ENCODE measurements around the gene ROBO2.

Gene ROBO2

GRCh38 chr3:77296527-77296926, 256.6 kb downstream of the ROBO2 start:
- H2AFZ ChIP-seq: no peak overlapping the region
- H3K9me3 ChIP-seq (ENCODE audit: control insufficient read depth, low read length): no peaks in the 10 kb centered on the region
- no peak overlapping the region for H3K27ac ChIP-seq
- no peak overlapping the region for H3K4me3 ChIP-seq (ENCODE audit: low read depth, low read length)
- no peak overlapping the region for H3K9ac ChIP-seq
- no peaks in the 10 kb centered on the region for H3K4me1 ChIP-seq
- TF ChIP-seq, protein P1, sequence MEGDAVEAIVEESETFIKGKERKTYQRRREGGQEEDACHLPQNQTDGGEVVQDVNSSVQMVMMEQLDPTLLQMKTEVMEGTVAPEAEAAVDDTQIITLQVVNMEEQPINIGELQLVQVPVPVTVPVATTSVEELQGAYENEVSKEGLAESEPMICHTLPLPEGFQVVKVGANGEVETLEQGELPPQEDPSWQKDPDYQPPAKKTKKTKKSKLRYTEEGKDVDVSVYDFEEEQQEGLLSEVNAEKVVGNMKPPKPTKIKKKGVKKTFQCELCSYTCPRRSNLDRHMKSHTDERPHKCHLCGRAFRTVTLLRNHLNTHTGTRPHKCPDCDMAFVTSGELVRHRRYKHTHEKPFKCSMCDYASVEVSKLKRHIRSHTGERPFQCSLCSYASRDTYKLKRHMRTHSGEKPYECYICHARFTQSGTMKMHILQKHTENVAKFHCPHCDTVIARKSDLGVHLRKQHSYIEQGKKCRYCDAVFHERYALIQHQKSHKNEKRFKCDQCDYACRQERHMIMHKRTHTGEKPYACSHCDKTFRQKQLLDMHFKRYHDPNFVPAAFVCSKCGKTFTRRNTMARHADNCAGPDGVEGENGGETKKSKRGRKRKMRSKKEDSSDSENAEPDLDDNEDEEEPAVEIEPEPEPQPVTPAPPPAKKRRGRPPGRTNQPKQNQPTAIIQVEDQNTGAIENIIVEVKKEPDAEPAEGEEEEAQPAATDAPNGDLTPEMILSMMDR (IDR thresholded peaks at IDR 0.05): no peak
- H3K4me2 ChIP-seq (ENCODE audit: low read length): no peak overlapping the region
- H3K27me3 ChIP-seq (ENCODE audit: control insufficient read depth, insufficient read depth, low read length): no peaks in the 10 kb centered on the region
- H3K36me3 ChIP-seq (ENCODE audit: control insufficient read depth, insufficient read depth, low read length): no peaks in the 10 kb centered on the region
- H3K79me2 ChIP-seq: no peaks in the 10 kb centered on the region

- Histone ChIP-seq H2AFZ (no peak overlapping the region), H3K9ac (no peak overlapping the region), H3K79me2 (no peaks in the 10 kb centered on the region), H3K27ac (no peak overlapping the region), H3K9me3 (ENCODE audit: control insufficient read depth, low read length) (no peaks in the 10 kb centered on the region), H3K4me3 (ENCODE audit: low read depth, low read length) (no peak overlapping the region), H3K4me2 (ENCODE audit: low read length) (no peak overlapping the region), H3K27me3 (ENCODE audit: control insufficient read depth, insufficient read depth, low read length) (no peaks in the 10 kb centered on the region), H3K36me3 (ENCODE audit: control insufficient read depth, insufficient read depth, low read length) (no peaks in the 10 kb centered on the region), H3K4me1 (no peaks in the 10 kb centered on the region)
- TF ChIP-seq, protein P1 (IDR thresholded peaks at IDR 0.05): no peak
These were observed 258.5 kb downstream of the ROBO2 start for GRCh38 chr3:77298417-77298816.

DNA sequence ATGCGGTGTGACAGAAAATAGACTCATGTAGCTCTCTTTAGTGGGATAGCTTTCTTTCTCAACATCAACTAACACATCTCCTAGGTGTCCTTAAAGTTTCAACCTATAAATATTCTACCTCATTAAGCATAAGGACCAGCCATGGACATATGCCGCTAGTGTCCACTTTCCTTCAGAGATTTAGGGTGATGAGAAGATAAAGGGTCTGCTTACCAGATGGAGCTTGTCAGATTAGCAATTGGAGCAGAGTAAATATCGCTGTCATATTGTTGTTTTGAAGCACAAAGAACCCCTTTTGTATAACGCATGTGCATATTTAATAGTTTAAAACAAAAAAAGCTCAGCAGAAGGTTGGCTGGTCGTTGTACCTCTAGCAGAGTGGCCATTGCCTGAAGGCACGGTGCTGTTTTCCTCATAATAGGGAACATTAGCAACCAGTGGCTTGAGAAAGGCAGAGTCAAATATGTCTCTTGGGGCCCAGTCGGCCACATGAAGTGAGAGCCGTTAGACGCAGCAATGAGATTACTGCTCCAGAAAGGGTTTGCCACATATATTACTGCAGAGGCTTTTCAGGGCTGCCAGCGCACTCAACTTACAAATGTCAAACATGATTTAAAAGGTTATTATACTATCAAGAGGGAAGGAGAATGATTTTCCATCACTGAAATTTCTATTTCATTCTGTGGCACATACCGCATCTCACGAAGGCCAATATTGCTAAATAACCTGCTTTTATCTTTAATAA, 264.2 kb downstream of the ROBO2 start:
- no peak overlapping the region for H3K4me3 ChIP-seq (ENCODE audit: low read depth, low read length)
- TF ChIP-seq, protein P1 (IDR thresholded peaks at IDR 0.05): no peak
- no peaks in the 10 kb centered on the region for H3K36me3 ChIP-seq (ENCODE audit: control insufficient read depth, insufficient read depth, low read length)
- no peaks in the 10 kb centered on the region for H3K4me1 ChIP-seq
- H3K9ac ChIP-seq: no peak overlapping the region
- H3K27me3 ChIP-seq (ENCODE audit: control insufficient read depth, insufficient read depth, low read length): no peaks in the 10 kb centered on the region
- H3K27ac ChIP-seq: no peak overlapping the region
- H3K4me2 ChIP-seq (ENCODE audit: low read length): no peak overlapping the region
- H2AFZ ChIP-seq: no peak overlapping the region
- no peaks in the 10 kb centered on the region for H3K79me2 ChIP-seq
- H3K9me3 ChIP-seq (ENCODE audit: control insufficient read depth, low read length): no peaks in the 10 kb centered on the region

DNA sequence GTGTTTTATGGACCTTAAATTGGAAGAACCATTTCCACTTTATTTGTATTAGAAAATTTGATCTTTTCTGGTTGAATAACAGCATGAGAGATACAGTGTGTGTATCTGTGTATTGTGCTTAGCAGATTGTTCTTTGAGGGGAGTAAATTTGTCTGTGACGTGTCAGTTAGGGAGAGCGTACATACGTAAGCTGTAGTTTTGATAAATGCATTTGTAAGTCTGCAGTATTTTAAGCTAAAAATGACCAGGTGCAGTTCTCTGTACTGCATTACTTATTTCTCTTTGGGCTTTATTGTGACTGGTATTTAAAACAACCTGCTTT, 264.8 kb downstream of the ROBO2 start:
- Histone ChIP-seq H3K4me3 (ENCODE audit: low read depth, low read length) (no peak overlapping the region), H3K36me3 (ENCODE audit: control insufficient read depth, insufficient read depth, low read length) (no peaks in the 10 kb centered on the region), H3K4me1 (no peaks in the 10 kb centered on the region), H3K27me3 (ENCODE audit: control insufficient read depth, insufficient read depth, low read length) (no peaks in the 10 kb centered on the region), H3K4me2 (ENCODE audit: low read length) (no peak overlapping the region), H2AFZ (no peak overlapping the region), H3K9ac (no peak overlapping the region), H3K9me3 (ENCODE audit: control insufficient read depth, low read length) (no peaks in the 10 kb centered on the region), H3K79me2 (no peaks in the 10 kb centered on the region), H3K27ac (no peak overlapping the region)
- TF ChIP-seq, protein P1 (IDR thresholded peaks at IDR 0.05): no peak

DNA sequence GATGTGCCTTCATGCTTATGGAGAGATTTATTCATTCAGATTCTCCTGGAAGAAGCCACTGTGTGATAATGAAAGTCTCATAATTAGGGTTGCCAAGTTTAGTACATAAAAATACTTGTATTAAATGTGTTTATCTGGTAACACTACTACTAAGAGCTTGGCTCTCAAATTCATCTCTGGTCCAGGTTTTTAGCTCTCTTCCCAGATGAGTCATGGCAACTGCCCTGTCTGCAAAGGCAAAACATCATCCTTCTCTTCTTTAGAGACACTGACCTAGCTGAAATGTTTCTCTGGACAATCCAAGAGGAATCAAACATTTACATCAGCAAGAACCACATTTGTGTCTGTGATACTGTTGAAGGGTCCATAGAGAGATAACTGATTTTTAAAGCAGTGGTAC, 269.6 kb downstream of the ROBO2 start:
- TF ChIP-seq, protein P1 (IDR thresholded peaks at IDR 0.05): no peak

More for the DNA sequence above, 269.6 kb downstream of the ROBO2 start:
- no peak overlapping the region for H3K27ac ChIP-seq
- no peaks in the 10 kb centered on the region for H3K4me1 ChIP-seq
- H3K9me3 ChIP-seq (ENCODE audit: control insufficient read depth, low read length): no peaks in the 10 kb centered on the region
- no peak overlapping the region for H3K4me2 ChIP-seq (ENCODE audit: low read length)
- H3K36me3 ChIP-seq (ENCODE audit: control insufficient read depth, insufficient read depth, low read length): no peaks in the 10 kb centered on the region
- H3K79me2 ChIP-seq: no peaks in the 10 kb centered on the region
- H3K4me3 ChIP-seq (ENCODE audit: low read depth, low read length): no peak overlapping the region
- H2AFZ ChIP-seq: no peak overlapping the region
- H3K27me3 ChIP-seq (ENCODE audit: control insufficient read depth, insufficient read depth, low read length): no peaks in the 10 kb centered on the region
- H3K9ac ChIP-seq: no peak overlapping the region
